ENCODE measurements around the gene USP34.

Gene USP34

DNA sequence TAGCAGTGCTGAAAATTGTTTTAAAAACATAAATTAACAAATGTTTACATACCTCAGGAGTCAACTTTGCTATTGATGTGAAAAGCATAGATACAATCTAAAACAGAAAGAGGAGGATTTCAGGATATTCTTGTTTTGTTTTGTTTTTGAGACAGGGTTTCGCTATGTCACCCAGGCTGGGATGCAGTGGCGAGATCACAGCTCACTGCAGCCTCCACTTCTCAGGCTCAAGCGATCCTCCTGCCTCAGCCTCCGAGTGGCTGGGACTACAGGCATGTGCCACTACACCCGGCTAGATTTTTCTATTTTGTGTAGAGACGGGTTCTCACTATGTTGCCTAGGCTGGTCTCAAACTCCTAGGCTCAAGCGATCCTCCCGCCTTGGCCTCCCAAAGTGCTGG is 248.3 kb downstream of the USP34 start (continued):
- TF ChIP-seq, protein P1, sequence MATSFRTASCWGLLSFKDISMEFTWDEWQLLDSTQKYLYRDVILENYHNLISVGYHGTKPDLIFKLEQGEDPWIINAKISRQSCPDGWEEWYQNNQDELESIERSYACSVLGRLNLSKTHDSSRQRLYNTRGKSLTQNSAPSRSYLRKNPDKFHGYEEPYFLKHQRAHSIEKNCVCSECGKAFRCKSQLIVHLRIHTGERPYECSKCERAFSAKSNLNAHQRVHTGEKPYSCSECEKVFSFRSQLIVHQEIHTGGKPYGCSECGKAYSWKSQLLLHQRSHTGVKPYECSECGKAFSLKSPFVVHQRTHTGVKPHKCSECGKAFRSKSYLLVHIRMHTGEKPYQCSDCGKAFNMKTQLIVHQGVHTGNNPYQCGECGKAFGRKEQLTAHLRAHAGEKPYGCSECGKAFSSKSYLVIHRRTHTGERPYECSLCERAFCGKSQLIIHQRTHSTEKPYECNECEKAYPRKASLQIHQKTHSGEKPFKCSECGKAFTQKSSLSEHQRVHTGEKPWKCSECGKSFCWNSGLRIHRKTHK (tag by site-specific recombination; IDR thresholded peaks at IDR 0.05): no peak
- no peak for TF ChIP-seq ZNF354C (tag by site-specific recombination; IDR thresholded peaks at IDR 0.05; ENCODE audit: borderline replicate concordance, low read depth)
- TF ChIP-seq PRDM2 (tag by site-specific recombination; IDR thresholded peaks at IDR 0.05; ENCODE audit: borderline replicate concordance): no peak
- no peak for TF ChIP-seq ZNF555 (tag by site-specific recombination; conservative IDR thresholded peaks at IDR 0.05)
- no peak for TF ChIP-seq BCL11A (tag by site-specific recombination; IDR thresholded peaks at IDR 0.05; ENCODE audit: low read depth)
- no peak for TF ChIP-seq ZNF518A (tag by site-specific recombination; conservative IDR thresholded peaks at IDR 0.05; ENCODE audit: low read depth)
- no peak for TF ChIP-seq ZBTB49 (tag by site-specific recombination; IDR thresholded peaks at IDR 0.05; ENCODE audit: low read depth)
- no peak for TF ChIP-seq SP2 (tag by site-specific recombination; IDR thresholded peaks at IDR 0.05)
- TF ChIP-seq ZNF514 (tag by site-specific recombination; IDR thresholded peaks at IDR 0.05): no peak
- TF ChIP-seq ZNF274 (IDR thresholded peaks at IDR 0.05; ENCODE audit: low read length): no peak
- no peak for TF ChIP-seq ZNF274 (tag by site-specific recombination; IDR thresholded peaks at IDR 0.05; ENCODE audit: borderline replicate concordance)
- TF ChIP-seq ZNF704 (tag by site-specific recombination; IDR thresholded peaks at IDR 0.05): no peak
- TF ChIP-seq, protein P2, sequence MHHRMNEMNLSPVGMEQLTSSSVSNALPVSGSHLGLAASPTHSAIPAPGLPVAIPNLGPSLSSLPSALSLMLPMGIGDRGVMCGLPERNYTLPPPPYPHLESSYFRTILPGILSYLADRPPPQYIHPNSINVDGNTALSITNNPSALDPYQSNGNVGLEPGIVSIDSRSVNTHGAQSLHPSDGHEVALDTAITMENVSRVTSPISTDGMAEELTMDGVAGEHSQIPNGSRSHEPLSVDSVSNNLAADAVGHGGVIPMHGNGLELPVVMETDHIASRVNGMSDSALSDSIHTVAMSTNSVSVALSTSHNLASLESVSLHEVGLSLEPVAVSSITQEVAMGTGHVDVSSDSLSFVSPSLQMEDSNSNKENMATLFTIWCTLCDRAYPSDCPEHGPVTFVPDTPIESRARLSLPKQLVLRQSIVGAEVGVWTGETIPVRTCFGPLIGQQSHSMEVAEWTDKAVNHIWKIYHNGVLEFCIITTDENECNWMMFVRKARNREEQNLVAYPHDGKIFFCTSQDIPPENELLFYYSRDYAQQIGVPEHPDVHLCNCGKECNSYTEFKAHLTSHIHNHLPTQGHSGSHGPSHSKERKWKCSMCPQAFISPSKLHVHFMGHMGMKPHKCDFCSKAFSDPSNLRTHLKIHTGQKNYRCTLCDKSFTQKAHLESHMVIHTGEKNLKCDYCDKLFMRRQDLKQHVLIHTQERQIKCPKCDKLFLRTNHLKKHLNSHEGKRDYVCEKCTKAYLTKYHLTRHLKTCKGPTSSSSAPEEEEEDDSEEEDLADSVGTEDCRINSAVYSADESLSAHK (tag by site-specific recombination; IDR thresholded peaks at IDR 0.05): no peak
